HG03103 (cell line): ENCODE measurements around the gene GRB7.
"Not testable (repeated sequence)": the region's sequence is repeated elsewhere in the genome, so short reads cannot be mapped to it uniquely, and the experiment has no call there.

ENCODE experiments used
- ATAC-seq: cut with Tn5 transposase; IDR thresholded peaks from one replicate; pipeline ENCODE4 v1.9.1; 2021; ENCODE audit warnings: low read depth; ENCODE audit not compliant: unreplicated experiment

Gene GRB7

DNA sequence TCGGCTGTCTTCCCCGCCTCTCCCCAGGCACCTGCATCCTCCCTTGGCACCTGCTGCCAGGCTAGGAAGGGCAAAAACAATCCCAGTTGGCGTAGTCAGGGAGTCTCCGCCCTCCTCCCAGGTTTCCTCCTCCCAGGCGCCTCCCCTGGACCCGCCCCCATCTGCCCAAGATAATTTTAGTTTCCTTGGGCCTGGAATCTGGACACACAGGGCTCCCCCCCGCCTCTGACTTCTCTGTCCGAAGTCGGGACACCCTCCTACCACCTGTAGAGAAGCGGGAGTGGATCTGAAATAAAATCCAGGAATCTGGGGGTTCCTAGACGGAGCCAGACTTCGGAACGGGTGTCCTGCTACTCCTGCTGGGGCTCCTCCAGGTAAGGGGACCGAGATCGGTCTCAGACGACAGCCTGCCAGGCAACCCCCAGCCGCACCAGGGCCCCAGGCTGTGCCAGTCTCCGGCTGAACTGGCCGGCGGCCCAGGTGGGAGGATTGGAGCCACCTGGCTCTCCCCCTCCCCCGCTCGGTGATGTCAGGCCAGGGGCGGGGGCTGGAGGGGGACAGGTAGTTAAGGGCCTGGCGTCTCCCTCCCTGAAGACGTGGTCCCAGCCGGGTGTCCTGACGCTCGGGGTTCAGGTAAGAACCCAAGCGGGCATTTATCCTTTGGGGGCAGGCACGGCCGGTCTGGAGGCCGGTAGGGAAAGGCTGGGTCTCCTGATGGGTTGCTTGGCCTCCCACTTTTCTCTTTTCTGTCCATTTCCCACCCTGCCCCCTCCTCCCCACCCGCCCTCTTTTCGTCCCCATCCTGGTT is at the start of gene GRB7:
TSS of gene GRB7 (plus strand) at position 179 of the 808 bp plus-strand sequence. CDS start 4,364 bp downstream, outside the sequence.
- ATAC-seq: no peak

- ATAC-seq: no peak
Observed at GRCh38 chr17:39688475-39688835, 49.3 kb upstream of the GRB7 start.

GRCh38 chr17:39688945-39689344 is 48.8 kb upstream of the GRB7 start:
- ATAC-seq: no peak

- ATAC-seq: no peak
Observed at GRCh38 chr17:39694593-39694992, 43.1 kb upstream of the GRB7 start.

DNA sequence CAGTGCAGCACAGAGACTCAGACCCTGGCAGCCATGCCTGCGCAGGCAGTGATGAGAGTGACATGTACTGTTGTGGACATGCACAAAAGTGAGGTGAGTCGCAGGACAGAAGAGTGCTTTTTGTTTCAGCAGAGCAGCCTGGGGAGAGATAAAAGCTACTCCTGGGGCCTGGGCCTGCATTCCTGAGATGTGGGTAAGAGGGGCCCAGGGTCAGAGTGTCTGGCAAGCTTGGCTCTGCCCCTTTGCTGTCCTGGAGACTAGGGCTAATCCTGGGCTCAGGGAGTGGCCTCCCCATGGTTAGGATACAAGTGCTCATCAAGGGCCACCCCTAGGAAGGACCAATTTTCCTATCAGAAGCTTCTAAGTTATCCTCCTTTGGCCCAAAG is 42.7 kb upstream of the GRB7 start:
- ATAC-seq: no peak

DNA sequence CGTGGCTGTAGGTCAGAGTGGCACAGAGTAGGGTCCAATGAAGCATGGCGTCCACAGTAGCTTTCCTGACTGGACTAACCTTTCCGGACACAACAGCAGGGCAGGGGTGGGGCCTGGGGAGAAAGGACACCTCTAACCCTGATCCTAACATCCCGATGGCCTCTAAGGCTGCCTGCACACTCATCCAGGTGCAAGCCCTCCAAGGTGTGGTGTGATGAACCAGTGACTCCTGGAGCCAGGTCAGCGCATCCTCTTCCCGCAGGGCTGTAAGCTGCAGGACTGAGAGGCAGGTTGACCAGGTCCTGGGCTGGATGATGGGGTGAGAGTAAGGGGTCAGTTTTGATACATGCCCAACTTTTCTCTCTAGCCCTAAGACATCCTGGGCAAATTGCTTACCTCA is 41.0 kb upstream of the GRB7 start:
- ATAC-seq: no peak

GRCh38 chr17:39697961-39698360 is 39.8 kb upstream of the GRB7 start:
- ATAC-seq: no peak

DNA sequence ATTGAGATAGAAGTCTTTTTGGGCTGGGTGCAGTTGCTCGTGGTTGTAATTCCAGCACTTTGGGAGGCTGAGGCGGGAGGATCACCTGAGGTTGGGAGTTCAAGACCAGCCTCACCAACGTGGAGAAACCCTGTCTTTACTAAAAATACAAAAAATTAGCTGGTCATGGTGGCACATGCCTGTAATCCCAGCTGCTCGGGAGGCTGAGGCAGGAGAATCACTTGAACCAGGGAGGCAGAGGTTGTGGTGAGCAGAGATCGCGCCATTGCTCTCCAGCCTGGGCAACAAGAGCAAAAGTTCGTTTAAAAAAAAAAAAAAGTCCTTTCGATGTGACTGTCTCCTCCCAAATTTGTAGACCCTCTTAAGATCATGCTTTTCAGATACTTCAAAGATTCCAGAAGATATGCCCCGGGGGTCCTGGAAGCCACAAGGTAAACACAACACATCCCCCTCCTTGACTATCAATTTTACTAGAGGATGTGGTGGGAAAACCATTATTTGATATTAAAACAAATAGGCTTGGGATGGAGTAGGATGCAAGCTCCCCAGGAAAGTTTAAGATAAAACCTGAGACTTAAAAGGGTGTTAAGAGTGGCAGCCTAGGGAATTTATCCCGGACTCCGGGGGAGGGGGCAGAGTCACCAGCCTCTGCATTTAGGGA is 38.5 kb upstream of the GRB7 start:
- not testable (repeated sequence) for ATAC-seq

DNA sequence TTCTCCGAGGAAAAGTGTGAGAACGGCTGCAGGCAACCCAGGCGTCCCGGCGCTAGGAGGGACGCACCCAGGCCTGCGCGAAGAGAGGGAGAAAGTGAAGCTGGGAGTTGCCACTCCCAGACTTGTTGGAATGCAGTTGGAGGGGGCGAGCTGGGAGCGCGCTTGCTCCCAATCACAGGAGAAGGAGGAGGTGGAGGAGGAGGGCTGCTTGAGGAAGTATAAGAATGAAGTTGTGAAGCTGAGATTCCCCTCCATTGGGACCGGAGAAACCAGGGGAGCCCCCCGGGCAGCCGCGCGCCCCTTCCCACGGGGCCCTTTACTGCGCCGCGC is 38.0 kb upstream of the GRB7 start, which contains the start of gene ERBB2:
TSS of gene ERBB2 (plus strand) at position 247 of the 330 bp plus-strand sequence. CDS start 175 bp downstream, outside the sequence.
- no peak for ATAC-seq

GRCh38 chr17:39700148-39700987 is 37.4 kb upstream of the GRB7 start:
- no peak for ATAC-seq

DNA sequence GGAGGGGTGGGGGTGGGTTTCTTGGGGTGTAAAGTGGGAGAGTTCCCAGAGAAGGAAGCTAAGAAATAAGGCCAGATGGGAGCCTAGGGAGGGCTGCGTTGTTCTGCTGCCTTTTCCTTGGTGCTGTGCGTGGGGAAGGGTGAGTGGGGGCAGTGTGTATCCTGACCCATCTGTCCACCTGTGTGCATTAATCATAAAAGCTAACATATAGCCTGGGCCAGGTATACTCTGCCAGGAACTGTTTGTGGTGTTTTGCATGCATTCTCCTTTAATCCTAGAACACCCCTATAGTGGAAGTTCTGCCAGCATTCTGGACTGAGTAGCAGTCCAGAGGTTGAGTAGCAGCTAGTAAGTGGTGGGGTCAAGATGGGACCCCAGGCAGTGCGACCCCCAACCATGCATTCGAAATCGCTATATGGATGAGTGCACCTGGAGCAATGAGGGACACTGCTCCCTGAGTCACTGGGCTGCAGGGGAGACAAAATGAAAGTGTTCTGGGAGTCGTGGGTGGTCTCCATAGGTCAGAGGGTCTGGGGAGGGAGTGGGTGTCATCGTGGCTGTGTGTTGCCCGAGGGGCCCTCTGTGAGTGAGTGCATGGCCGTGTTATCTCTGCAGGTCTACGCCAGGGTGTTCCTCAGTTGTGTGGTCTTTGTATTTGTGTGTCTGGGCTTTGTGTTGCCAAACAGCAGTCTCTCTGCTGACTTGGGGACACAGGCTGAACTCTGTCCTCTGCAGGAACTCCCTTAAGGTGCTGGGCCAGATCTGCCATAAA is 36.5 kb upstream of the GRB7 start:
- no peak for ATAC-seq

DNA sequence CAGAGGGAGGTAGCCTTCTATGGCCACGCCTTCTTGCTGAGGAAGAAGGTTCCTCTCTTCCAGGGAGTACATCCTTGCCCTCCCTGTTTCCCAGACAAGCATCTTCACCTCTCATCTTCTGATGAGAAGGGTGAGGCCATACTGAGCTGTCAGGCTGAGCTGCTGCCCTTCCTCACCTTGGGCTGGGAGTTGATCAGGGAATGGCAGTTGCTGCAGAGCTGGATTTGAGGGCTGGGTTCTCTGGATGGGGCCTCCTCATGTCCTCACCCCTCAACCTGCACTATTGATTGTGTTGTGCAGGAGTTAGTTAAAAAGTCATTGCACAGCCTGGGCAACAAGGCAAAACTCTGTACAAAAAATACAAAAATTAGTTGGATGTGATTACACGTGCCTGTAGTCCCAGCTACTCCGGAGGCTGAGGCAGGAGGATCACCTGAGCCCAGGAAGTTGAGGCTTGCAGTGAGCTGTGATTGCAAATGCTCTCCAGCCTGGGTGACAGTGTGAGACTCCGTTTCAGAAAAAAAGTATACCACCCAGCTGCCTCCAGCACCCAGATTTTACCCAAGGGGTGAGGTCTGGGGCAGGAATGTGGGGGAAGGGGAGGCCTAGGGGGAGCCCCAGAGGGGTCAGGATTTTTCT is 35.8 kb upstream of the GRB7 start:
- ATAC-seq: no peak

DNA sequence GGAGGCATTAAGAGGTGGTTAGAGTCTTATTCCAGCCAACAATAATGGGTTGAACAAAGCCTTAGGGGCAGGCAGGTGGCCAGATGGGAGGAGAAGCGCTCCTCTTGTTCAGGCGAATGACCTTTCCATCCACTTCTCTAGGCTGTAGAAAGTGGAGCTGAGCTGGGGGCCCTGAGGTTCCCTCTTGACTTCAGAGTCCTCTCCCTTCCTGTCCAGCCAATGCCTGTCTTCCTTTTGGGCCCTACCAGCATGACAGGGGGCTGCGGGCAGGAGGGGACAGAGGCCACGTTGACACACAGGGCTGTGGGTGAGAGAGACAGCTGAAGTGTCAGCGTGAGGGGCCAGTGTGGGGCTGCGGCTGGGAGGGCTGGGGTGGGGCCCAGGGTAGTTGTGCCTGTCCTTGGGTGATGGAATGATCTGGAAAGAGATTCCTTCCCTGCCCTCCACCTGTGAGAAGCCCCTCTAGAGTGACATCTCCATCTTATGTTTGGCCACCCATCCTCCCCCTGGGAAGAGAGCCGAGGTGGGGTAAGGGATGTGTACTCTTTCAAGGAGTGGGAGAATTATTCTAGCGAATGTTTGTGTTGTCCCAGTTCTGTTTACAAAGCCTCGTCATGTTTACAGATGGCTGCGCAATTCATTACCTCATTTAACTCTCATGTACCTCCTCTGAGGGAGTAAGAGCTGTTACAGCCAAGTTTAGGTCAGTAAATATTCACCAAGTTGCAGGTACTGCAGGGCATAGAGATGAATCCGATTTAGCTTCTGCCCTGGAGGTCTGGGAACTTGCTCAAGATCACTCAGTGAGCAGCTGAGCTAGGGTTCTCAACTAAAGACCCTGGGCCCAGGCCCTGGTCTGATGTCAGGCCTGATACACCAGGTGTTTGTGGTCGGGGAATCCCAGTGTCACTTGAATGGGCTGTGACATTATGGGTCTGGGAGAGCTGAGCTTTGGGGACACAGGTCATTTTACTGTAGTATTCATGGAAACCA is 34.5 kb upstream of the GRB7 start:
- ATAC-seq: no peak

DNA sequence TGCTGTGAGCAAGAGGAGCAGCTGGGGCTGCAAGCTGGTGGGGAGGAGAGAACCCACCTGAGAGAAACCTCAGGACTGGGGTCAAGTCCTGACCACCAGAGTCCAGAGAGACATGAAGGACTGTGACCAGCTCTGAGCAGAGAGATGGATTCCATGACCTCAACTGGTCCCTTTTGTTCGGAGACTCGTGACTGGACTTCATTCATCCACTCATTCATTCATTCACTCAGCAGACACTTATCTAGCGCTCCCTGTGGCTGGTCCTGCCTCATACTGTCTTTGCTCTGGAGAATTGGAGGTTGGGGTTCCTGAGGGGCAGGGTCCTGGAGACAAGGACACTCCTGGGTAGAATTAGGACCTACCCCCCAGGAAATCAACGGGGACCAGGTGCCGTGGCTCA is 33.8 kb upstream of the GRB7 start:
- no peak for ATAC-seq

- no peak for ATAC-seq
Observed at GRCh38 chr17:39704821-39705551, 32.8 kb upstream of the GRB7 start.

DNA sequence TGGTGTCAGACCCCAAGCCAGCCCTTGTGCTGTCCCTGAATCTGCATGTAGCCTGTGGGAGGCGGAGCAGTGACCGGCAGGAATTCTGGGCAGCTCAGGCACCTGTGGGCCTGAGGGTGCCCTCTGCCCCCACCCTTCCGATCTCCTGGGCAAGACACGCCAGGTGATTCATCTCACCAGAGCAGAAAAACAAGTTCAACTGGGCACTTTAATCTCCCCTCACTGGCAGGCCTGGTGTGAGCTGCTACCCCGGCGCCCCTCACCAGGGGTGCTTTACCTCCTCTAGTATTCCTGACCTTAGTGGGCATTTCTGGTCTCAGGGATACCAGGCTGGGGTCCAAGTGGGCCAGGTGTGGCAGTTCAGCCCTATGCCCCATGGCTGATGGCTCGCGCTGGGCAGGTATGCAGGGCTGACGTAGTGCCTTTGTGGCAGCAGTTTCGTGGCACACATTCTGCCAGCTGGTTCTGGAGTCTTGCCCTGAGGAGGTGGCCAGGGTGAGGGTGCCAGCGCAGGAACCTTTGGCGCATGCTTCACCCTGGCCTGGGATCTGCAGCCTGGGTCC is 31.9 kb upstream of the GRB7 start:
- ATAC-seq: no peak

GRCh38 chr17:39706383-39706782 is 31.4 kb upstream of the GRB7 start:
- ATAC-seq: no peak

- ATAC-seq: no peak
Observed at GRCh38 chr17:39706921-39707337, 30.8 kb upstream of the GRB7 start.
